Transverse colon (tissue), 4 donors: Measurements from ENCODE around the gene ZNF845.

ENCODE experiments used
- CTCF ChIP-seq, 5 experiments: fragments of 200-600 bp in 3 of 5; fragments of 450-650 bp in 2 of 5; sonication (generic) in 3 of 5; IDR thresholded peaks; 1 replicate in 2 of 5; 2 replicates in 3 of 5; pipeline ENCODE4 v1.5.1; 2016 to 2017; ENCODE audit warnings: antibody characterized with exemption in 5 of 5, inconsistent platforms in 3 of 5, mild to moderate bottlenecking in 2 of 5, moderate library complexity in 1 of 5
- EP300 ChIP-seq: sonication (generic); formaldehyde crosslinking; IDR thresholded peaks from one replicate; pipeline ENCODE4 v1.6.1; 2017; ENCODE audit warnings: antibody characterized with exemption, low read depth
- POLR2A ChIP-seq: fragments of 450-650 bp; IDR thresholded peaks from one replicate; pipeline ENCODE4 v1.6.1; 2016; ENCODE audit warnings: antibody characterized with exemption, mild to moderate bottlenecking, moderate library complexity
- POLR2AphosphoS5 ChIP-seq, 3 donors: sonication (generic); formaldehyde crosslinking; IDR thresholded peaks; one replicate each; pipeline ENCODE4 v1.6.1; 2016; ENCODE audit warnings: antibody characterized with exemption in 3 of 3

DNA sequence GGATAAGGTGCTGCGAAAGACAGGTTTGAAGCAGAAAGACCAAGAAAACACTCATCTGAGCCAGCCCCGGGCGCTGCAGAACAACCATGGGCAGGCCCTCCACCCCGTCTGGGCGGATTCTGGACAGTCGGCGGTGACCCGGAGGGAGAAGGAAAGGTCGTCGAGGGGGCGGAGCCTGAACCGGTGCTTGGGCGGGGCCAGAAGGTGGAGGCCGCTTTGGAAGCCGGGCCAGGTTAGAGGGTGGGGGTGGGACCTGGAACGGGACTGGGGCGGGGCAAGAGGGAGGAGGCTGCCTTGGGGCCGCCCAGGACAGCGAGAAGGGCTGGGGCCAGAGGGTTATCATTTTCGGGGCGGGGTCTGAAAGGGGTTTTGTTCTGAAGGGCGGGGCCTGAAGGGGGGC is 56.4 kb downstream of the ZNF845 start:
- TF ChIP-seq CTCF (IDR thresholded peaks at IDR 0.05) (no peak), POLR2AphosphoS5 (IDR thresholded peaks at IDR 0.05) (no peak), POLR2A (no peak), EP300 (no peak)
